ENCODE data around the gene CAMSAP1.
A peak's percentile ranks its signal among the peaks of the same experiment; 100 is the strongest.
"Not testable (repeated sequence)": the region's sequence is repeated elsewhere in the genome, so short reads cannot be mapped to it uniquely, and the experiment has no call there.

The CAMSAP1 gene

GRCh38 chr9:135901031-135901758 is 6.2 kb downstream of the CAMSAP1 start:
- no peak for DNase-seq (ENCODE audit: low read depth in 2 of 2)

GRCh38 chr9:135898634-135899407 is 8.5 kb downstream of the CAMSAP1 start:
- no peak for DNase-seq (ENCODE audit: low read depth in 2 of 2)

DNA sequence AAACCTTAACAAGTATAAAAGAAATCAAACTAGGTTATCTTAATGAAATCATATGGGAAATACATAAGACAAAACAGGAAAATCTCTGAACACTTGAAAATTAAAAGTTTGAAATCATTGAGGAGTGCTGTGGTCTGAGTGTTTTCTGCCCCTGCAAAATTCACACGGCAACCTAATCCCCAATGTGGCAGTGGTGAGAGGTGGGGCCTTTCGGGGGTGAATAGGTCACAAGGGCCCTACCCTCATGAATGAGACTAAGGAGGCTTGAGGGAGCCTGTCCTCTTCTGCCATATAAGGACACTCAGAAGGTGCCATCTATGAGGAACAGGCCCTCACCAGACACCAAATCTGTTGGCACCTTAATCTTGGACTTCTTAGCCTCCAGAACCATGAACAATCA is 10.7 kb downstream of the CAMSAP1 start:
- DNase-seq (ENCODE audit: low read depth in 2 of 2): no peak

GRCh38 chr9:135896205-135896604 is 11.1 kb downstream of the CAMSAP1 start:
- no peak for DNase-seq (ENCODE audit: low read depth in 2 of 2)

DNA sequence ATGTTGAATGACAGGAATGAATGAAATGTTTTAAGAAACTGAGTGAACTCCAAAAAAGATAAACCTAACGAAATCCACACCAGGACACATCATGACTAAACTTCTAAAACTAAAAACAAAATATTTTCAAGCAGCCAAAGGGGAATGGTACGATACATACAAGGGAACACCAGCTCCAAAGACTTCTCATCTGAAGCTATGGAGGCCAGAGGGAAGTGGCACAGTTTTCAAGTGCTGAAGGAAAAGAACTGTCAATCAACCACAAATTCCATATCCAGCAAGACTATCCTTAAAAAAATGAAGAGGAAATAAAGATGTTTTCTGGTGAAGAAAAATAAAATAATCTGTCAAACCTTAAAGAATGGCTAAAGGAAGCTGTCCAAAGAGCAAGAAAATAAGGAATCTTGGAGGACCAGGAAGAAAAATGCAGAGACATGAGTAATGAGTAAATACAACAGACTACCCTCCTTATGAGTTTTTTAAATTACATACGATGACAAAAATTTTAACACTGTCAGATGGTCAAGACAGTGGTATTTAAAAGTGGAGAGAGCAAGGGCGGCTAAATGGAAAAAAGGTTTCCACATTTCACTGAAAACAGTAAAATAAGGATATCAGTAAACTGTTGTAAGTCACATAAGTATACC is 12.0 kb downstream of the CAMSAP1 start:
- no peak for DNase-seq (ENCODE audit: low read depth in 2 of 2)

- DNase-seq (ENCODE audit: low read depth in 2 of 2): no peak
Measured at GRCh38 chr9:135893104-135893503, 14.2 kb downstream of the CAMSAP1 start.

- DNase-seq (ENCODE audit: low read depth in 2 of 2): not testable (repeated sequence)
Measured at GRCh38 chr9:135892327-135892726, 15.0 kb downstream of the CAMSAP1 start.

DNA sequence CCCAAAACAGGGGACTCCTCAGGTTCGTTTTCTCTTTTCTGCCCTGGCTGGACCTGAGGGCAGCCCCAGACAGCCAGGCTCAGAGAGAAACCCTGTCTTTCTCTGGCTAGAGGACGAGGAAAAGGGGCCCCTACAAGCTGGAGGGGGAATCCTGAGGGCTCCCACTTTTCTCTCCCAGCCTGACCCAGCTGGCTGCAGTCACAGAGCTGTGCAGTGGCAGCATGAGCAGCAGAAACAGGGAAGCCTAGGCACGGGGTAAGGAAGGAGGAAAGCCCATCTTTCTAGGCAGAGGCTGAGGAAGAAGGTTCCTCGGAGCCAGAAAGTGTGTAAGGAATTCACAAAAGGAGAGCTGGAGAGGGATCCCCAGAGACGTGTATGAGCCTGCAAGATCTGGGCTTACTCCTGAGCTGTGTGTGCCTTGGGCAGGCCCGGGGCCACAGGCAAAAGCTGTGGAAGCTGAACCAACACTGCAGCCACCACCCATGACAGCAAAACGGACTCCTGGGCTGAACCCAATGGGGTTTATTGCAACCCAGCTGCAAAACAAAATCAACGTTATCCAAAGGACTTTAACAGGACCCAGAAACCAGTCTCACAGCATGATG is 16.2 kb downstream of the CAMSAP1 start:
- no peak for DNase-seq (ENCODE audit: low read depth in 2 of 2)

- DNase-seq (ENCODE audit: low read depth in 2 of 2): no peak
Measured at GRCh38 chr9:135890190-135891026, 16.9 kb downstream of the CAMSAP1 start.

DNA sequence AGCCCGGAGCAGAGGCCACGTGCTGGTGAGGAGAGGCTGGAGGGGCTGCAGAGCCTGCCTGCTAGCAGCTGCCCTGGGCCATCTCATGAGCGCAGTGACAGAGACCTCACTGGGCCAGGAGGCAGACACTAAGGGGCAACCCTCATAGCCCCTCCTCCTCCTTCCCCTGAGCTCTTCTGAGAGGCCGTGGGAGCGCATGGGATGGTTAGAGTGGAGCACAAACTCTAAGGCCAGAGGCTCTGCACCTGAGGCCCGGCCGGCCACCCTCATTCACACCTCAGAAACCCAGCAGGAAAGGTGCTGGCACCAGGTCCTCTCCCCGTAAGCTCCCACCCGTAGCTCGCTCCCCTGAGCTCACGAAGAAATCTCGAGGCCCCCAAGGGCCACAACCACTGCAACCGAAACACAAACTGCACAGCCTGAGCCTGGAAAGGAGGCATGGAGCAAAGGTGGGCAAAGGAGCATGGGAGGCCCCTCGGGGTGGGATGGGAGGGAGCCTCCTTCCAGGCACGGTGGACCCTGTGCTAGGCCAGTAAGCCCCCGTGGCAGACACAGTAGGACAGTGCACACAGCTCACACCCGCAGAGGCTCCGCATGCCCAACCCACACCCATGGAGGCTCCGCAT is 17.7 kb downstream of the CAMSAP1 start:
- no peak for DNase-seq (ENCODE audit: low read depth in 2 of 2)

GRCh38 chr9:135888766-135889394 is 18.5 kb downstream of the CAMSAP1 start:
- DNase-seq (ENCODE audit: low read depth in 2 of 2): no peak

- no peak for DNase-seq (ENCODE audit: low read depth in 2 of 2)
Measured at GRCh38 chr9:135888126-135888765, 19.1 kb downstream of the CAMSAP1 start.

DNA sequence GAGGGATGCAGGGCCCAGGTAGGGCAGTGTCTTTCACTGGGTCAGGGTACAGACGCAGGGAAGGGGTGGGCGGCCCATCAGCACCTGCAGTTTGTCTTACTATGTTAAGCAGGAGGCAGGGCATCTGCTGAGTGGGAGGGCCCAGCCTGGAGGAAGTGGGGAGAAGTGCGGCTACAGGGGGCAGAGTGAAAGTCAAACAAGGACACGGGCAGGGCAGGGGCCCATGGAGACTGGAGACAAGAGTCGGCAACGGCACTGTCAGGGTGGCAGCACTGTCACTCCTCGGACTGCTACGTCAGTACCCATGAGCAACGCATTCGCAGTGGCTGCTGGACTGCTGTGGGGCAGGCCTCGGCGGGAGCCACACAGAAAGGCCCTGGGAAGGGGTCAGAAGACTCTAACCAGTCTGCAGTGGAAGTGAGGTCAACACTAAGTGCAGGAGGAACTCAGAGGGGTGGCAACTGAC is 19.7 kb downstream of the CAMSAP1 start:
- DNase-seq (ENCODE audit: low read depth in 2 of 2): peak; percentile 23 to 24

DNA sequence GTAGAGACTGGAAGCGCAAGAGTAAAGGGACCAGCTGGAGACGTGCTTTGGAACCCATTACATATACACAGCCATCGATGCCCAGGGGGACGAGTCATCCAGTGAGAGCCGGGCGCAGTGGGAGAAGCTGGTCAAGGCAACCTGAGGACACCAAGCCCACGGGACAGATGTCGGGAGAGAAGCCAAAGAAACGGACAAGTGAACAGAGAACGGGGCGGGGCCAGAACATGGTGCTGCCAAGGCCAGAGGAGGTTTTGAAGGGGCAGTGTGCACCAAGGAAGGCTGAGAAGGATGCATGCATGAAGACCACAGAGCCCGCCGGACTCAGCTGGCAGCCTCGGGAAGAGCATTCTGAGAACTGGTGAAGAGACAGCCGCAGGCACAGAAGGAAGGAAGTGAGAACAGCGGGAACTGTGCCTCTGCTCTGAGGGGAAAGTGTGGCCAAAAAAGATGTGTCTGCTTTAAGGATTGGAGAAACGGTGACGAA is 20.3 kb downstream of the CAMSAP1 start:
- DNase-seq (ENCODE audit: low read depth in 2 of 2): no peak

DNA sequence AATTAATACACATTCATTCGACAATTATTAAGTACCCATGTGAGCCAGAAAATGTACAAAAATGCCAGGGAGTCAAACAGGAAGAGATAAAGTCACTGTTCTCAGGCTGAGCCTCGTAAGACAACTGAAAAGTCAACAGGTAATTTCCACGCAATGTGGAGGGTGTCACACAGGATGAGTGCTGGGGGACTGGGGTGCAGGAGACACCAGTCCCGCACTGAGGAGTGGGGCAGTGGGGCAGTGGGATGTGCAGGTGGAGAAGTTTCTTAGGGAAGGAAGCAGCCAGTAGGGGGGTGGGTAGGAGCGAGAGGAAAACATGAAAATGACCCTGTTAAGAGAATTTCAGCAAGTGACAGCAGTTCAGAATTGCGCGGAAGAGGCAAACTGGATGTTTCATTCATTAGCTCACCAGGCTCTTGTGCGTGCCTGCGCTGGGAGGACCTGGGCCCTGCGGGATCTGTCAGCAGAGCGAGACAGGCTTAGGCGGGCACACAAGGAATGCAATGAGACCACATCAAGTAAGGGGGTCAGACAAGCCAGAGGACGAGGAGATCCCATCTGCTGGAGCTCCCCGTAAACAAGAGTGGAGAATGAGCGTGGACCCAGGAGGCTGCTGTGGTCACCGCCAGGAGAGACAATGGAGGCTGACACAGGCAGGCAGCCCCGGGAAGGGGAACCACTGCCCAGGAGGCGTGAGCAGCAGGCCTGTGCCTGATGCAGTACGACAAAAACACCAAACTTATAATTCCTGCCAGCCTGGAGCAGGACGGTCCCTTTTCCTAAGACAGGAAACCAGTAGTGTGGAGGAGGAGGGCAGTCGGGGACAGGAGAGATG is 21.0 kb downstream of the CAMSAP1 start:
- DNase-seq (ENCODE audit: low read depth in 2 of 2): no peak

GRCh38 chr9:135885100-135885853 is 22.1 kb downstream of the CAMSAP1 start:
- no peak for DNase-seq (ENCODE audit: low read depth in 2 of 2)

DNA sequence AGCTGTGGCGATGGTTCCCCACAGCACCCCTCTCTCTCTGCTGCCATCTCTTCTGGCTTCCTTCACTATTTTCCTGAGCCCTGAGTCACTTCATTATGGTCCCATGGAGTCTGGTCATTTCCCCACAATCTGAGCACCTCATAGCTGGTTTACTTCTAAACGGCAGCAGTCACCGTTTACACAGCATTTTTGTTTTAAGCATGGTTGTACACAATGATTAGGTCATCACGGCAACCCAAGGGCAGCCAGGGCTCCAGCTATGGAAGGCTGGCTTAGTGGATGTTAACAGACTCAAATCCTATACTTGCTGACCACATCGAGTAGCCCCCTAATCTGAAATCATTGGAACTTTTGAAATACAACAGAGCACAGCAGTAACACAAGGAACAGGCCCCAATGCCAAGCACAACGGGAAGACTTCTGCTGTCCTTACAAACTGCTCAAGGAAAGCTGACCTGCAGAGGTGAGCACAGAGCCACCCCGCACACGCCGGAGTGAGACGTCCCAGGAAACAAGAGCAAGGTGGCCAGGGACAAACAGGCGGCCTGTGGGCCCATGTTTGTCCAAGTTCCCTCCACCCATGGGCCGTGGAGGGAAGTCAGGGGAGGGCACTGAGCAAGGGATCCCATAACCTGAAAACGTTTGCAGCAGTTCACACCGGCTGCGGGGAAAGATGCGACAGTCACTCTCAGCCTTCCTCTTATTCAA is 22.9 kb downstream of the CAMSAP1 start:
- no peak for DNase-seq (ENCODE audit: low read depth in 2 of 2)
